SIG-M5 treated with dmso at 0.1 percent for 504 hours (cell line): Measurements from ENCODE around the gene EIF3L.

Experiments
- DNase-seq: peaks from one replicate; lab custom pipeline; 2025; ENCODE audit not compliant: unreplicated experiment; lab: John Stamatoyannopoulos, UW

Gene EIF3L

DNA sequence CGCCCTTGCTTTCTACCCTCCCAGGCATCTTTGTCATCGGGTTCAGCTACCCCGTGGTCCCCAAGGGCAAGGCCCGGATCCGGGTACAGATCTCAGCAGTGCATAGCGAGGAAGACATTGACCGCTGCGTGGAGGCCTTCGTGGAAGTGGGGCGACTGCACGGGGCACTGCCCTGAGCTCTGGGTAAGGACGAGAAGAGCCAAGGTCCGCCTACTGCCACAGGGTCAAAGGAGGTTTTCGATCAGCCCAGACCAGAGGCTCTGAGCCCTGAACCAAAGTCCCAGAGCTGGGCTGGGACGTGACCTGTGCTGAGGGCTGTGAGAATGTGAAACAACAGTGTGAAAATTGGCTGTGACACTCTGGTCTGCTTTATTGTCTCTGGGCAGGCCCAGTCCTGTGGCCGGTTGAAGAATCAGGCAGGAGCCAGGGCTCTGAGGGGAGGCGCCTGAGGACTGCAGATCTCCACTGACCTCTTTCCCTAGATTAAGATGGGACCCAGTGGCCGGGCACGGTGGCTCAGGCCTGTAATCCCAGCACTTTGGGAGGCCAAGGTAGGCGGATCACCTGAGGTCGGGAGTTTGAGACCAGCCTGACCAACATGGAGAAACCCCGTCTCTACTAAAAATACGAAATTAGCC lies 32.6 kb upstream of the EIF3L start:
- no peak for DNase-seq

DNA sequence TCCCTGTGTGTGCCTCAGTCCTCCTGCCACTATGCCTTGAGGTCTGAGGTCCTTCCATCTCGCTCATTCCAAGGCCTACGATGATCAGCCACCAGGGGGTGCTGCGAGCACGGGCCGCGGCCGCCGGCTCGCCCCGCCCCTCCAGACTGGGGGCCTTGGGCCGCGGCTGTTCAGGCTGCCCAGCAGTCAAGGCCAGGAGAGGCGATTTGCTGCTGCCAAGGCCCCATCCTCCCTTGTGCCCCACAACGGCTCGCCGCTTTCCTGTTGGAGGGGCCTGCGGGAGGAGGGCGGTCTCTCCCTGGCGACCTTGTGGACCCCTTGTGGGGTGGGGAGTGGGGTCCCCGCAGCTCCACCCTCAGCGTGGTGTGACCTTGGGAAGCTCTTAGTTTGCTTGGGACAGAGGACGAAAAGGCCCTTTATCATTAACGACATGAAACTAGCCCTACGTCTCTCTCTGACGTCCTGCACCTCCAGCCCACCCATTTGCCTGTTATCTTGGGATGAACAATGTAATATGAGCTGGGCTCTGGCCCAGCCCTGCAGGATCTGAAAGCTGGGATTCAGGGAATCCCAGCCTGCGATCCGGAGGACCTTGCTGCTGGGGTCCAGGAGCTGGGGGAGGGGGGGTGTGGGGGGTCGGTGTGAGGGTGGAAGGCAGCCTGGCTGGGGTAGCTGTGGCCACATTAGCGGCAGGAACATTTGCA lies 31.4 kb upstream of the EIF3L start:
- peak; percentile 59 for DNase-seq

DNA sequence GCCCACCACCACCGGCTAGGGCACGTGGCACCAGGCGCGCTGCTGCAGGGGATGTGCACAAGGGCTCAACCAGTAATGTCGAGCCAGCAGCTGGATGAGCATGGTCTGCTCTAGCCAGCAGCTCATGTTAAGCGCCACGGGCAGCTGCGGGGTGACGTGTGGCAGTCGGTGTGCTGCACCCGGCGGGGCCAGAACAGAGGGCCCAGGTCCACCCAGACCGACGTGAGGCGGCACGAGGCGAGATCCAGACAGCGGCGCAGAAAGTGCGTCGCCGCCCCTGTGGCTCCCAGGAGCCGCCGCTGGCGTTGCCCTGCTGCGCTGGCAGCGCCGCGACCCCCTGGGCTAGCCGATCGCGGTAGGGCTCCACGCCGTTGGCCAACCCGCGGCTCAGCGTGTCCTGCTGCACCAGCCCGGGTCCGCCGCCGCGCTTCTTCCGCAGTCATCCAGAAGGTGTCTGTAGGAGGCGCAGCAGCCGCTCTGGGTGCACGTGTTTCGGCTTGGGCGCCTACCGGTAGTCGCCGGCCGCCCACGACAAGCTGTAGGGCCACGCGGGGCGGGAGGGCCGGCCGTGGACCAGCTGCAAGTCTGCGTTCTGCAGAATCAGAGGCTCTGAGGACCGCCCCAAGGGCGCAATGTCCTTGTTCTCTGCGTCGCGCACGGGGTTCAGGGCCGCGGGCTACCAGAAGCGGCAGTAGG lies 30.7 kb upstream of the EIF3L start:
- DNase-seq = no peak

GRCh38 chr22:37819105-37819433 lies 30.1 kb upstream of the EIF3L start:
- DNase-seq = no peak

DNA sequence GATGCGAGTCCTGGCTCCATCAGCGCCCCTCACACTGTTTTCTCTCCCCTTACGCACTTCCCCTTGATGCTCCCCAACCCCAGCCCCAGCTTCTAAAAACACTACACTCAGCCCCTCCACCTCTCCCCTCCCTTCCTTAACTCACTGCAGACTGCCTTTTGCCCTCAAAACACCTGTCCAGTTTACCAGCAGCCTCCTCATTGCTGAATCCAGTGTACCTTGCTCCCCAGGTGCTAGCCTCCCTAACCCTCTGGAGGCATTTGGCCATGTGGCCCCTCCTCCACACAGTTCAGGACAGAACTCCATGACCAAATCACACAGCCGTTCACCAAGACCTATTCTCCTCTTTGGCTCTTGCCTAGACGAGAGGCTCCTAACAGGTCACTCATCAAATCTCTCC lies 28.9 kb upstream of the EIF3L start:
- DNase-seq = no peak

DNA sequence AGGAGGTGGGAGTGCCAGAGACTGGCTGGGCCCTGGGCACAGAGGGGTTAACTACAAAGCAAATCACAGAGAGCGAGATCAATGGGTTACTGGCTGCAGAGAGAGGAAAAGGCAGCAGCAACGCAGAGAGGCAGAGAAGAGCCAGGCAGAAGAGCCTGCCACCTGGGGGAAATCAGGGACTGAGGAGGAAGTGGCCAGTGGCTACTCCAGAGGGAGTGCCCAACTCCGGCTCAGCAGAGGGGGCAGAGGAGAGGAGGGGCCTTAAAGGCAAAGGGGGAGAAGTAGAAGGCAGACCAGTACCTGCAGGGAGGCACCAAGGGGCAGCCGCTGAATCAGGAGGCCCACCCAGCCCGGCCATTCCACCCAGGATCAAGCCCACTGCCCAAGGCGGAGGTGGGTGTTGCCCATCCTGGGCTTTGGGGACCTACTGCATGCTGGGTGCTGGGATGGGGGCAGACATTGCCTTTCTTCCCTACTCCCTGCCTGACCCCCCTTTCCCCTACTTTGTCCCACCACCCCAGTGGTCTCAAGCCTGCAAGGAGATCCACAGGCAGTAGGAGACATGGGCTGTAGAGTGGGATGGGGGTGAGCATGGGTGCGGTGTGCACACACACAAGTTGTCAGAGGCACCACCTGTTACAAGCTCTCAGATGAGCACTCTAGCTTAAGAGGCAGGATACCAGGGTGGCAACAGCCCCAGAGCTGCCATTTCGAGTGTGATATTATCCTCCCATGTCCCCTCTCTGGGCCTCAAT lies 27.0 kb upstream of the EIF3L start:
- DNase-seq = no peak

- DNase-seq = no peak
Measured at GRCh38 chr22:37823134-37823985, 25.9 kb upstream of the EIF3L start, which contains the start of gene GALR3. Gene GALR3 (plus strand): TSS chr22:37823382. CDS start chr22:37823407, 25 bp downstream.

- no peak for DNase-seq
Measured at GRCh38 chr22:37824674-37825641, 24.3 kb upstream of the EIF3L start.

- no peak for DNase-seq
Measured at GRCh38 chr22:37827056-37827455, 22.2 kb upstream of the EIF3L start.

- no peak for DNase-seq
Measured at GRCh38 chr22:37830093-37830842, 19.0 kb upstream of the EIF3L start.

- no peak for DNase-seq
Measured at GRCh38 chr22:37831472-37831871, 17.7 kb upstream of the EIF3L start.

- no peak for DNase-seq
Measured at GRCh38 chr22:37832022-37832857, 17.0 kb upstream of the EIF3L start.

GRCh38 chr22:37842015-37842793 lies 7.0 kb upstream of the EIF3L start:
- no peak for DNase-seq

DNA sequence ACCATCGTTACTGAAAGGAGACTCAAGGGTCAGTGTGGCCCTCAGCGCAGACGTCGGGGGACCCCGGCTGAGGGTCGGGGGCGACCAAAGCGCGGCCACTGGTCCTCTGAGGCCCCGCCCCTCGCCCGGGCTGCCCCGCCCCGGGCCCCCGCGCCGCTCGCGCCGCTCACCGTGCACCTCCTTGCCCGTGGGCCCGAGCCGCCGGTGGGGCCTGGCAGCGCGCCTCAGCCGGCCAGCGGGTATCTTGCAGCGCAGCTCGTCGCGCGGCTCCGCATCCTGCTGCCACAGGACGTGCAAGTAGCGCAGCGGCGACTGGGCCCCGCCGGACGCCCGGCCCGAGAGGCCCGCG lies 5.5 kb upstream of the EIF3L start:
- no peak for DNase-seq

DNA sequence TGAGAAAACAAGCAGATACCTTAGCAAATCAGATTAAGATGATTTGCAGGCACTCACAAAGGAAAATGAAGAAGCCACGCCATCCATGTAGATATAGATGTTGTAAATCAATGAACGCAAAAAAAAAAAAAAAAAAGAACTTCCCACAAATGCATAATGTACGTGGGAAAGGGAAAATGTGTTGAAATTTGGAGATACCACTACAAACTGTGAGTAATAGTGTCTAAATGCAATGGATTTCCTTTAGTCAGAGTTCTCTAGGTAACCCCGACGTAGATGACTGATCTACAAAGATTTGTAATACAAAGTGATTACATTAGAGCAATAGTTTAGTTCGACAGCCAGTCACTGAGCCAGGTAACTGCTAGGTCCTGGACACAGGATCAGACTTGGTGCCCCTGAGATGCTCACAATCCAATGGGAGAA lies 4.3 kb upstream of the EIF3L start:
- DNase-seq = no peak

GRCh38 chr22:37846433-37846832 lies 2.8 kb upstream of the EIF3L start:
- DNase-seq = no peak

DNA sequence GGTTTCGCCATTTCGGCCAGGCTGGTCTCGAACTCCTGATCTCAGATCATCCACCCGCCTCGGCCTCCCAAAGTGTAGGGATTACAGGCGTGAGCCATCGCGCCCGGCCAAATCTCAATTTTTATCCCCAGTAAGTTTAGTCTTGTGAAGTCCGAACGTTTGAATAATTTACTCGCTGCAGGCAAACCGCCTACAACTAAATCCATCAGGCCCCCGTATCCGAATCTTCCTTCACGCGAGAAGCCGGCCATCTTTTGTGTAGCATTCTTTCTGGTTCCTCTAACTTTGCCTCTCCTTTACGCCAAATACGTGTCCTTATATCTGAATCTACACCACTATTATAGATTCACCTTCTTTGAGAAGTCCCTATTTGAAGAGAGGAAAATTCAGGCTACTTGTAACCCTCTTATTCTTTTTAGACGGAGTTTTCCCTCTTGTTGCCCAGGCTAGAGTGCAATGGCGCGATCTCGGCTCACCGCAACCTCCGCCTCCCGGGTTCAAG lies 581 bp upstream of the EIF3L start:
- peak; percentile 28 for DNase-seq
